AG10803 (cell line): ENCODE data around the gene NKTR.
"Not testable (repeated sequence)": the region's sequence is repeated elsewhere in the genome, so short reads cannot be mapped to it uniquely, and the experiment has no call there.

ENCODE experiments used
- DNase-seq: peaks from one replicate; pipeline ENCODE4 v3.0.0; 2010; ENCODE audit warnings: low read depth
- H3K4me3 ChIP-seq: 2 replicates; pipeline ENCODE4 v1.5.1; 2011; ENCODE audit warnings: mild to moderate bottlenecking, low read length, control low read depth
- CTCF ChIP-seq: conservative IDR thresholded peaks from 2 replicates; pipeline ENCODE4 v1.5.1; 2011; ENCODE audit warnings: mild to moderate bottlenecking, low read length, control low read depth, inconsistent platforms

The NKTR gene

GRCh38 chr3:42588625-42589024 is 11.9 kb upstream of the NKTR start:
- TF ChIP-seq CTCF = no peak
- no peak for DNase-seq
- no peak overlapping the region for H3K4me3 ChIP-seq

GRCh38 chr3:42589382-42590109 is 10.9 kb upstream of the NKTR start:
- peak overlapping the region; percentile 76; the same call in 1 of the 2 replicates for H3K4me3 ChIP-seq
- no peak for TF ChIP-seq CTCF
- no peak for DNase-seq

- no peak for TF ChIP-seq CTCF
- peak overlapping the region; percentile 76 for H3K4me3 ChIP-seq
- DNase-seq = no peak
Observed at GRCh38 chr3:42590989-42591756, 9.3 kb upstream of the NKTR start.

- peak overlapping the region; percentile 76 for H3K4me3 ChIP-seq
- no peak for TF ChIP-seq CTCF
- no peak for DNase-seq
Observed at GRCh38 chr3:42591811-42592210, 8.7 kb upstream of the NKTR start.

- H3K4me3 ChIP-seq = no peak overlapping the region
- no peak for TF ChIP-seq CTCF
- no peak for DNase-seq
Observed at GRCh38 chr3:42593635-42594034, 6.9 kb upstream of the NKTR start.

GRCh38 chr3:42595682-42596081 is 4.8 kb upstream of the NKTR start:
- no peak for DNase-seq
- TF ChIP-seq CTCF = no peak
- no peak overlapping the region for H3K4me3 ChIP-seq

GRCh38 chr3:42597098-42597497 is 3.4 kb upstream of the NKTR start:
- DNase-seq = not testable (repeated sequence)

More at GRCh38 chr3:42597098-42597497, 3.4 kb upstream of the NKTR start:
- not testable (repeated sequence) for H3K4me3 ChIP-seq
